Keratinocyte (primary cell): ENCODE results near the gene ATG10.

Source experiments
- EZH2 ChIP-seq: IDR thresholded peaks from one replicate; pipeline ENCODE4 v1.6.1; 2012; ENCODE audit warnings: inconsistent platforms, mild to moderate bottlenecking, low read length, moderate library complexity
- TF ChIP-seq, protein P1 (sequence below), 3 experiments: IDR thresholded peaks in 1 of 3; conservative IDR thresholded peaks in 1 of 3; optimal IDR thresholded peaks in 1 of 3; 2 replicates in 2 of 3; 3 replicates in 1 of 3; pipeline versions ENCODE3 to v1.5.1; 2011; ENCODE audit warnings: low read length in 3 of 3, mild to moderate bottlenecking in 3 of 3, moderate library complexity in 2 of 3, control low read depth in 1 of 3, inconsistent platforms in 1 of 3; ENCODE audit not compliant: insufficient read depth in 2 of 3; ENCODE audit errors: extremely low read depth in 1 of 3

GRCh38 chr5:82058710-82059109, 86.9 kb downstream of the ATG10 start:
- TF ChIP-seq, protein P1, sequence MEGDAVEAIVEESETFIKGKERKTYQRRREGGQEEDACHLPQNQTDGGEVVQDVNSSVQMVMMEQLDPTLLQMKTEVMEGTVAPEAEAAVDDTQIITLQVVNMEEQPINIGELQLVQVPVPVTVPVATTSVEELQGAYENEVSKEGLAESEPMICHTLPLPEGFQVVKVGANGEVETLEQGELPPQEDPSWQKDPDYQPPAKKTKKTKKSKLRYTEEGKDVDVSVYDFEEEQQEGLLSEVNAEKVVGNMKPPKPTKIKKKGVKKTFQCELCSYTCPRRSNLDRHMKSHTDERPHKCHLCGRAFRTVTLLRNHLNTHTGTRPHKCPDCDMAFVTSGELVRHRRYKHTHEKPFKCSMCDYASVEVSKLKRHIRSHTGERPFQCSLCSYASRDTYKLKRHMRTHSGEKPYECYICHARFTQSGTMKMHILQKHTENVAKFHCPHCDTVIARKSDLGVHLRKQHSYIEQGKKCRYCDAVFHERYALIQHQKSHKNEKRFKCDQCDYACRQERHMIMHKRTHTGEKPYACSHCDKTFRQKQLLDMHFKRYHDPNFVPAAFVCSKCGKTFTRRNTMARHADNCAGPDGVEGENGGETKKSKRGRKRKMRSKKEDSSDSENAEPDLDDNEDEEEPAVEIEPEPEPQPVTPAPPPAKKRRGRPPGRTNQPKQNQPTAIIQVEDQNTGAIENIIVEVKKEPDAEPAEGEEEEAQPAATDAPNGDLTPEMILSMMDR (optimal IDR thresholded peaks at IDR 0.05 in 1 of 3, IDR thresholded peaks at IDR 0.05 in 1 of 3, conservative IDR thresholded peaks at IDR 0.05 in 1 of 3; ENCODE audit: extremely low read depth in 1 of 3, insufficient read depth in 2 of 3, low read length in 3 of 3) = no peak
- no peak for TF ChIP-seq EZH2
